CD4-positive, alpha-beta T cell treated with Interleukin-15 for 4 hours (primary cell): Measurements from ENCODE around the gene NEXN.
"Not testable (repeated sequence)": the region's sequence is repeated elsewhere in the genome, so short reads cannot be mapped to it uniquely, and the experiment has no call there.

Experiments used
- DNase-seq: peaks from one replicate; pipeline ENCODE4 v3.0.0-alpha.2; 2020; ENCODE audit warnings: low spot score

The NEXN gene

GRCh38 chr1:77906019-77906545 lies 17.7 kb downstream of the NEXN start:
- no peak for DNase-seq

- no peak for DNase-seq
Measured at GRCh38 chr1:77906624-77907023, 18.2 kb downstream of the NEXN start.

- DNase-seq = no peak
Measured at GRCh38 chr1:77910116-77910515, 21.7 kb downstream of the NEXN start.

GRCh38 chr1:77918918-77919317 lies 30.5 kb downstream of the NEXN start:
- not testable (repeated sequence) for DNase-seq

GRCh38 chr1:77925518-77925917 lies 37.1 kb downstream of the NEXN start:
- no peak for DNase-seq

- DNase-seq = no peak
Measured at GRCh38 chr1:77925956-77926355, 37.5 kb downstream of the NEXN start.

- DNase-seq = peak; percentile 8
Measured at GRCh38 chr1:77926561-77927357, 38.3 kb downstream of the NEXN start.

- DNase-seq = no peak
Measured at GRCh38 chr1:77927414-77927813, 39.0 kb downstream of the NEXN start.

GRCh38 chr1:77929806-77930205 lies 41.4 kb downstream of the NEXN start:
- no peak for DNase-seq

- no peak for DNase-seq
Measured at GRCh38 chr1:77938651-77939050, 50.2 kb downstream of the NEXN start.

- no peak for DNase-seq
Measured at GRCh38 chr1:77940921-77941570, 52.6 kb downstream of the NEXN start.

GRCh38 chr1:77942400-77943140 lies 54.1 kb downstream of the NEXN start:
- no peak for DNase-seq

- no peak for DNase-seq
Measured at GRCh38 chr1:77945345-77945744, 56.9 kb downstream of the NEXN start.

GRCh38 chr1:77948841-77949424 lies 60.5 kb downstream of the NEXN start:
- DNase-seq = no peak

- no peak for DNase-seq
Measured at GRCh38 chr1:77950873-77951272, 62.4 kb downstream of the NEXN start.

GRCh38 chr1:77951328-77951727 lies 62.9 kb downstream of the NEXN start:
- no peak for DNase-seq

GRCh38 chr1:77953907-77954306 lies 65.5 kb downstream of the NEXN start:
- no peak for DNase-seq

- DNase-seq = no peak
Measured at GRCh38 chr1:77954521-77954920, 66.1 kb downstream of the NEXN start.

GRCh38 chr1:77955709-77956108 lies 67.3 kb downstream of the NEXN start:
- no peak for DNase-seq

- no peak for DNase-seq
Measured at GRCh38 chr1:77956464-77956863, 68.0 kb downstream of the NEXN start.

- DNase-seq = no peak
Measured at GRCh38 chr1:77958391-77958790, 70.0 kb downstream of the NEXN start.

GRCh38 chr1:77958850-77959249 lies 70.4 kb downstream of the NEXN start:
- no peak for DNase-seq
